K562 (cell line): Measurements from ENCODE around the gene CACNG6. TPM values are rescaled to one million over a fixed set of nuclear protein-coding genes. Genes with fewer than 3 reads are reported as not detected.

Source experiments
- ATAC-seq: fragments of 200-7000 bp; cut with Tn5 transposase; 3 replicates; pipeline ENCODE4 v1.9.1; 2020; ENCODE audit warnings: moderate library complexity
- BruUV-seq: library from RNA; stranded (reverse); fragments of 400-500 nt; replicated peaks from 2 replicates; lab custom pipeline; 2021; lab: Mats Ljungman, UMichigan
- CTCF ChIA-PET: fragments of 300-600 bp; formaldehyde crosslinking; extraction: SDS; loops from one replicate; lab custom pipeline; 2021; ENCODE audit warnings: low intra/inter-chr PET ratio; lab: Yijun Ruan, JAX
- POLR2A ChIA-PET: fragments of 300-600, 350-650 bp; sonication (Branson Sonifier 250); formaldehyde crosslinking; extraction: SDS; loops from one replicate; lab custom pipeline; 2021; ENCODE audit warnings: antibody characterized with exemption, inconsistent platforms; lab: Yijun Ruan, JAX
- DNase-seq, 4 experiments: peaks; one replicate each; pipeline versions ENCODE4 v3.0.0 to v3.0.0-alpha.2; 2011 to 2018; ENCODE audit warnings: low spot score in 3 of 4, mixed read lengths in 3 of 4; ENCODE audit errors: extremely low read depth in 1 of 4
- FAIRE-seq: peaks from 2 replicates; lab custom pipeline; 2011; peaks lifted over from hg19 to GRCh38; lab: Jason Lieb, UNC
- H2AFZ ChIP-seq: 2 replicates; pipeline ENCODE4 v1.6.0; 2011; ENCODE audit warnings: low read depth, low read length, control low read depth, inconsistent platforms
- H3K27ac ChIP-seq: fragments of 200-600 bp; 3 replicates; pipeline ENCODE4 v1.8.0; 2011; ENCODE audit warnings: low read depth, mild to moderate bottlenecking, control low read depth, inconsistent platforms, low read length, moderate library complexity, mixed read lengths; ENCODE audit errors: extremely low read depth
- H3K27me3 ChIP-seq, 2 experiments: fragments of 300-600 bp in 1 of 2; 2 replicates in 1 of 2; 3 replicates in 1 of 2; pipeline versions ENCODE4 v1.6.0 to v1.8.0; 2011; ENCODE audit warnings: inconsistent platforms in 2 of 2, low read length in 2 of 2, mild to moderate bottlenecking in 1 of 2, mixed read lengths in 1 of 2, moderate library complexity in 1 of 2; ENCODE audit not compliant: control insufficient read depth in 2 of 2, insufficient read depth in 2 of 2
- H3K36me3 ChIP-seq: fragments of 300-600 bp; 3 replicates; pipeline ENCODE4 v1.8.0; 2011; ENCODE audit warnings: mild to moderate bottlenecking, low read length, inconsistent platforms; ENCODE audit not compliant: control insufficient read depth, insufficient read depth
- H3K4me1 ChIP-seq, 2 experiments: fragments of 200-600 bp in 1 of 2; replicated peaks in 1 of 2; 2 replicates in 1 of 2; 3 replicates in 1 of 2; pipeline versions ENCODE4 v1.5.1 to v1.8.0; 2011; ENCODE audit warnings: inconsistent platforms in 2 of 2, low read length in 2 of 2, mild to moderate bottlenecking in 1 of 2, mixed read lengths in 1 of 2, moderate library complexity in 1 of 2; ENCODE audit not compliant: control insufficient read depth in 2 of 2, insufficient read depth in 2 of 2
- H3K4me2 ChIP-seq: 2 replicates; pipeline ENCODE4 v1.6.1; 2011; ENCODE audit warnings: low read length, control low read depth, inconsistent platforms, mixed read lengths; ENCODE audit not compliant: insufficient read depth
- H3K4me3 ChIP-seq: fragments of 200-600 bp; sonication (generic), shearing (Covaris generic); 2 replicates; pipeline ENCODE4 v1.5.1; 2016; ENCODE audit warnings: control low read depth, inconsistent platforms
- H3K79me2 ChIP-seq: fragments of 200-600 bp; 3 replicates; pipeline ENCODE4 v1.8.0; 2011; ENCODE audit warnings: low read length, inconsistent platforms; ENCODE audit not compliant: control insufficient read depth, insufficient read depth
- H3K9ac ChIP-seq, 2 experiments: 2 replicates each; pipeline versions ENCODE4 v1.6.0 to v1.6.1; 2011; ENCODE audit warnings: low read depth in 2 of 2, low read length in 2 of 2, control low read depth in 1 of 2, inconsistent platforms in 1 of 2, mild to moderate bottlenecking in 1 of 2, mixed read lengths in 1 of 2; ENCODE audit not compliant: insufficient read depth in 1 of 2
- H3K9me1 ChIP-seq: one replicate; pipeline ENCODE4 v1.6.0; 2011; ENCODE audit warnings: inconsistent platforms, mild to moderate bottlenecking, low read length, moderate library complexity; ENCODE audit not compliant: control insufficient read depth, insufficient read depth
- H3K9me3 ChIP-seq: replicated peaks from 2 replicates; pipeline ENCODE4 v1.5.1; 2011; ENCODE audit warnings: low read depth, low read length, inconsistent platforms; ENCODE audit not compliant: control insufficient read depth, insufficient read depth
- H4K20me1 ChIP-seq: replicated peaks from 2 replicates; pipeline ENCODE4 v1.6.1; 2011; ENCODE audit warnings: low read length, inconsistent platforms, mixed read lengths; ENCODE audit not compliant: control insufficient read depth, insufficient read depth
- CAMTA2 ChIP-seq: fragments of 250-450 bp; sonication (Bioruptor Pico); conservative IDR thresholded peaks from 2 replicates; pipeline ENCODE4 v1.5.1; 2022
- CCAR2 ChIP-seq: fragments of 200-400 bp; formaldehyde crosslinking; IDR thresholded peaks from 2 replicates; pipeline ENCODE4 v1.6.1; 2017; ENCODE audit warnings: mild to moderate bottlenecking, low read depth, low read length
- PTTG1 ChIP-seq: fragments of 450-650 bp; IDR thresholded peaks from 2 replicates; pipeline ENCODE4 v1.6.1; 2016; ENCODE audit warnings: low read depth, mild to moderate bottlenecking, missing genetic modification characterization, missing compliant biosample characterization
- RFX7 ChIP-seq: fragments of 250-450 bp; sonication (Bioruptor Pico); IDR thresholded peaks from 2 replicates; pipeline ENCODE4 v1.5.1; 2021; ENCODE audit warnings: mild to moderate bottlenecking
- ZNF518B ChIP-seq: fragments of 250-450 bp; sonication (Bioruptor Pico); IDR thresholded peaks from 2 replicates; pipeline ENCODE4 v1.5.0; 2021; ENCODE audit warnings: mild to moderate bottlenecking, moderate library complexity
- ZNF76 ChIP-seq: fragments of 250-450 bp; sonication (Bioruptor Pico); IDR thresholded peaks from 2 replicates; pipeline ENCODE4 v1.4.0; 2020; ENCODE audit warnings: mild to moderate bottlenecking, moderate library complexity, borderline replicate concordance
- WGBS: fragments of 100-300 bp; shearing (Covaris generic); methylation state at CpG from one replicate; pipeline ENCODE4 v1.1.6; 2016; ENCODE audit warnings: low coverage, mixed read lengths; ENCODE audit not compliant: insufficient coverage; ENCODE audit errors: missing lambda C conversion rate; 5-methylcytosine and 5-hydroxymethylcytosine counted together
- in situ Hi-C: fragments of 300-500 bp; cut with MboI; formaldehyde crosslinking; loops from 4 replicates; pipeline ENCODE4 v1.15.0; 2018; ENCODE audit warnings: inconsistent platforms, mixed read lengths
- intact Hi-C: fragments of 100-400 bp; cut with micrococcal nuclease; formaldehyde crosslinking; loops from 2 replicates; pipeline ENCODE4 v1.14.2; 2022
- polyA plus RNA-seq, 8 experiments: library from polyadenylated mRNA; depleted of rRNA in 4 of 8; stranded (reverse) in 5 of 8; unstranded in 3 of 8; fragments of >200 nt; fragmentation: Nextera tagmentation in 2 of 8; fragmentation: Illumina TruSeq in 1 of 8; extraction: Ambion mirVana in 2 of 8; extraction: Trizol in 1 of 8; gene quantifications; 2 replicates each; pipeline versions ENCODE4 v1.2.1 to v1.2.3, GENCODE V29; 2011 to 2014; ENCODE audit warnings: inconsistent platforms in 1 of 8, missing spikeins in 1 of 8
- total RNA-seq, 7 experiments: library from RNA; depleted of rRNA in 6 of 7; stranded (reverse); fragments of >200 nt in 6 of 7; fragmentation: Illumina TruSeq in 2 of 7; extraction: Trizol in 2 of 7; gene quantifications; 2 replicates each; pipeline versions ENCODE4 v1.2.1 to v1.2.3, GENCODE V29; 2011 to 2021; ENCODE audit warnings: low replicate concordance in 1 of 7

CACNG6 gene
- total and polyA plus RNA-seq, 9 of the 15 experiments (the other 6 are each of a cell fraction or from before 2014, with no cell fraction given) = not detected

GRCh38 chr19:54026656-54027055 is 35.2 kb downstream of the CACNG6 start:
- Histone ChIP-seq H3K27ac (no peak overlapping the region), H3K4me2 (no peak overlapping the region), H3K27me3 (no peaks in the 10 kb centered on the region), H3K4me3 (no peak overlapping the region), H2AFZ (no peak overlapping the region), H3K79me2 (no peaks in the 10 kb centered on the region), H3K4me1 (0 out of 5 replicates have a peak, but pooled peaks cover 0 to 3% of the 10 kb centered on the region in 2 experiments), H3K9me3 (no peaks in the 10 kb centered on the region), H4K20me1 (no peaks in the 10 kb centered on the region), H3K36me3 (no peaks in the 10 kb centered on the region), H3K9me1 (no peaks in the 10 kb centered on the region), H3K9ac (no peak overlapping the region)
- no peak for DNase-seq
- in situ Hi-C loops (no loop called here), intact Hi-C loops (no loop called here)
- ChIA-PET POLR2A (interaction anchor here (0.6 kb wide), 1 partner anchor 34 kb away, joined by 5 read pairs; no protein-coding TSS in a partner anchor), CTCF (no interaction called here)
- no peak for TF ChIP-seq CCAR2
- no peak for TF ChIP-seq ZNF518B (CRISPR knock-in tag)
- TF ChIP-seq CAMTA2 (CRISPR knock-in tag) = no peak
- no peak for TF ChIP-seq ZNF76 (CRISPR knock-in tag)
- TF ChIP-seq PTTG1 = no peak
- TF ChIP-seq RFX7 (CRISPR knock-in tag) = no peak
- FAIRE-seq = no peak
- WGBS = 6% methylated on average over 7 of the region's 7 CpGs
- no peak for ATAC-seq
- BruUV-seq = no TSS peak
